HG03097 (cell line): ENCODE results near the gene CFAP107.
"Not testable (repeated sequence)": the region's sequence is repeated elsewhere in the genome, so short reads cannot be mapped to it uniquely, and the experiment has no call there.

Experiments used
- ATAC-seq: cut with Tn5 transposase; IDR thresholded peaks from one replicate; pipeline ENCODE4 v1.9.1; 2021; ENCODE audit not compliant: unreplicated experiment, low FRiP score

The CFAP107 gene

GRCh38 chr1:12745992-12746323 is at the start of gene CFAP107:
Gene CFAP107 (plus strand): TSS chr1:12746200. CDS start chr1:12746431, 231 bp downstream.
- no peak for ATAC-seq

- ATAC-seq, result no peak
Measured at GRCh38 chr1:12696658-12697057, 49.3 kb upstream of the CFAP107 start.

- no peak for ATAC-seq
Measured at GRCh38 chr1:12697397-12697796, 48.6 kb upstream of the CFAP107 start.

GRCh38 chr1:12703821-12704451 is 42.1 kb upstream of the CFAP107 start:
- ATAC-seq, result no peak

GRCh38 chr1:12706061-12706460 is 39.9 kb upstream of the CFAP107 start:
- ATAC-seq, result no peak

GRCh38 chr1:12708396-12709090 is 37.5 kb upstream of the CFAP107 start:
- ATAC-seq, result no peak

GRCh38 chr1:12709091-12709491 is 36.9 kb upstream of the CFAP107 start:
- ATAC-seq, result no peak

GRCh38 chr1:12709696-12710095 is 36.3 kb upstream of the CFAP107 start:
- no peak for ATAC-seq

- ATAC-seq, result no peak
Measured at GRCh38 chr1:12711536-12711935, 34.5 kb upstream of the CFAP107 start.

- ATAC-seq, result no peak
Measured at GRCh38 chr1:12712076-12712475, 33.9 kb upstream of the CFAP107 start.

GRCh38 chr1:12712929-12713328 is 33.1 kb upstream of the CFAP107 start:
- ATAC-seq, result no peak

- not testable (repeated sequence) for ATAC-seq
Measured at GRCh38 chr1:12713651-12714050, 32.3 kb upstream of the CFAP107 start.

- ATAC-seq, result no peak
Measured at GRCh38 chr1:12714710-12715475, 31.1 kb upstream of the CFAP107 start.

- no peak for ATAC-seq
Measured at GRCh38 chr1:12715896-12716437, 30.0 kb upstream of the CFAP107 start, which contains the start of gene AADACL3. Gene AADACL3 (plus strand): TSS chr1:12716110. CDS start chr1:12716177, 67 bp downstream.

GRCh38 chr1:12717301-12717838 is 28.6 kb upstream of the CFAP107 start:
- ATAC-seq, result no peak

GRCh38 chr1:12722626-12723025 is 23.4 kb upstream of the CFAP107 start:
- no peak for ATAC-seq

- ATAC-seq, result no peak
Measured at GRCh38 chr1:12728391-12728790, 17.6 kb upstream of the CFAP107 start.

- ATAC-seq, result no peak
Measured at GRCh38 chr1:12730156-12730555, 15.8 kb upstream of the CFAP107 start.

GRCh38 chr1:12731084-12731483 is 14.9 kb upstream of the CFAP107 start:
- not testable (repeated sequence) for ATAC-seq

- no peak for ATAC-seq
Measured at GRCh38 chr1:12734651-12735050, 11.3 kb upstream of the CFAP107 start.

- no peak for ATAC-seq
Measured at GRCh38 chr1:12738934-12739333, 7.1 kb upstream of the CFAP107 start.
